HepG2 (cell line): ENCODE data around the gene MYO5B.

Experiments
- CTCF ChIP-seq: sonication (generic); formaldehyde crosslinking; IDR thresholded peaks from 2 replicates; pipeline ENCODE4 v1.5.0; 2020; ENCODE audit warnings: mild to moderate bottlenecking, missing genetic modification reagents, moderate library complexity
- ZNF780A ChIP-seq: sonication (generic); formaldehyde crosslinking; IDR thresholded peaks from 2 replicates; pipeline ENCODE4 v1.8.0; 2022; ENCODE audit warnings: mild to moderate bottlenecking, missing genetic modification reagents, moderate library complexity

DNA sequence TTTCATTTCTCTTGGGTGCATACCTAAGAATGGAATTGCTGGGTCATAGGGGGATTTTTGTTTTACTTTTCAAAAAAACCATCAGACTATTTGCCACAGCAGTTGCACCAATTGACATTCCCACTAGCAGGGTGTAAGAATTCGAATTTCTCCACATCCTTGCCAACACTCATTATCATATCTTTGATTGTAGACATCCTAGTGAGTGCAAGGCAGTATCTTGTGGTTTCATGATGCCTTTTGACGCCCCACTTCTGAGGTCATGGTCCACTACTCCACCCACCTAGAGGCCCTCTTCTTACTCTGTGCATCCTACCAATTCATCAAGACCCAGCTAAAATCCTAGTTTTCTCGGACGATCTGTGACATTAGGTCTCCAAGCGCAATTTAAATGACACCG, 161.9 kb downstream of the MYO5B start:
- TF ChIP-seq CTCF (CRISPR knock-in tag) (no peak), ZNF780A (CRISPR knock-in tag) (no peak)
